ENCODE measurements around the gene SLC8B1.

- TF ChIP-seq CTCF (conservative IDR thresholded peaks at IDR 0.05) (no peak), EZH2 (IDR thresholded peaks at IDR 0.05; ENCODE audit: low read depth) (no peak)
Observed at GRCh38 chr12:113333418-113333750, 1.5 kb downstream of the SLC8B1 start.
